K562 (cell line): ENCODE measurements around the gene EYA4.

Experiments
- CHD4 ChIP-seq: fragments of 200-600 bp; sonication (generic); IDR thresholded peaks from 3 replicates; pipeline ENCODE4 v1.6.1; 2012; ENCODE audit warnings: low read depth, mild to moderate bottlenecking, mixed read lengths, low read length, inconsistent platforms; ENCODE audit not compliant: insufficient read depth, insufficient replicate concordance, poor library complexity, severe bottlenecking
- E2F1 ChIP-seq: sonication (generic); formaldehyde crosslinking; IDR thresholded peaks from 2 replicates; pipeline ENCODE4 v1.8.1; 2023; ENCODE audit warnings: mild to moderate bottlenecking, missing genetic modification reagents, moderate library complexity
- HDAC1 ChIP-seq, 2 experiments: fragments of 450-650 bp; IDR thresholded peaks; 2 replicates each; pipeline ENCODE4 v1.6.1; 2016 to 2017; ENCODE audit warnings: inconsistent platforms in 1 of 2, mild to moderate bottlenecking in 1 of 2, moderate library complexity in 1 of 2
- POLR2AphosphoS5 ChIP-seq: IDR thresholded peaks from 2 replicates; pipeline ENCODE4 v1.6.1; 2011; ENCODE audit warnings: mild to moderate bottlenecking, low read depth, low read length, moderate library complexity; ENCODE audit not compliant: control insufficient read depth, insufficient read depth
- ZBTB40 ChIP-seq, 2 experiments: fragments of 450-650 bp in 1 of 2; sonication (generic) in 1 of 2; formaldehyde crosslinking in 1 of 2; IDR thresholded peaks; 2 replicates each; pipeline versions ENCODE4 v1.7.1 to v1.9.0; 2016 to 2022; ENCODE audit warnings: inconsistent platforms in 1 of 2, mild to moderate bottlenecking in 1 of 2, missing genetic modification reagents in 1 of 2
- ZFP36 ChIP-seq: fragments of 150-350 bp; IDR thresholded peaks from 2 replicates; pipeline ENCODE4 v1.6.1; 2018; ENCODE audit warnings: low read length, low read depth; ENCODE audit not compliant: partially characterized antibody
- ZNF121 ChIP-seq: sonication (generic); formaldehyde crosslinking; conservative IDR thresholded peaks from 2 replicates; pipeline ENCODE4 v1.8.0; 2022; ENCODE audit warnings: missing genetic modification reagents

- TF ChIP-seq HDAC1 (IDR thresholded peaks at IDR 0.05) (no peak), POLR2AphosphoS5 (no peak), ZBTB40 (IDR thresholded peaks at IDR 0.05) (no peak), ZBTB40 (CRISPR knock-in tag; IDR thresholded peaks at IDR 0.05) (no peak), E2F1 (no peak), CHD4 (no peak), ZFP36 (no peak), ZNF121 (CRISPR knock-in tag) (no peak)
Observed at GRCh38 chr6:133251688-133252087, 10.5 kb downstream of the EYA4 start.
